ENCODE measurements around the gene STK10. TPM values are rescaled to one million over a fixed set of nuclear protein-coding genes. Genes with fewer than 3 reads are reported as not detected.

STK10 gene
- polyA plus RNA-seq, 1 donor (not counting 4 experiments of a cell fraction or from before 2014, with no cell fraction given): 19.8 TPM

GRCh38 chr5:172044631-172045314, 143.3 kb downstream of the STK10 start:
- Histone ChIP-seq H3K27ac (ENCODE audit: control insufficient read depth, insufficient read depth, low read length) (no peak overlapping the region), H3K79me2 (ENCODE audit: control insufficient read depth, insufficient read depth, low read length) (no peaks in the 10 kb centered on the region), H3K27me3 (ENCODE audit: control insufficient read depth, extremely low read depth, insufficient read depth, low read length) (no peaks in the 10 kb centered on the region), H3K4me1 (ENCODE audit: control insufficient read depth, extremely low read depth, insufficient read depth, low read length) (no peaks in the 10 kb centered on the region), H3K9me3 (ENCODE audit: control insufficient read depth, low read depth, low read length) (no peaks in the 10 kb centered on the region), H3K9ac (ENCODE audit: control insufficient read depth, extremely low read depth, insufficient read depth, low read length) (no peak overlapping the region), H3K4me3 (ENCODE audit: control insufficient read depth in 2 of 3, extremely low read depth in 1 of 3, insufficient read depth in 2 of 3, low read depth in 1 of 3, low read length in 3 of 3) (no peak overlapping the region), H3K4me2 (ENCODE audit: control insufficient read depth, extremely low read depth, insufficient read depth, low read depth, low read length) (no peak overlapping the region), H3K9me1 (ENCODE audit: control insufficient read depth, extremely low read depth, insufficient read depth, low read length) (no peaks in the 10 kb centered on the region), H3K36me3 (ENCODE audit: control insufficient read depth in 2 of 2, extremely low read depth in 1 of 2, insufficient read depth in 2 of 2, low read length in 2 of 2) (peaks cover 23 to 27% of the 10 kb centered on the region in 2 experiments), H4K20me1 (ENCODE audit: control insufficient read depth, extremely low read depth, insufficient read depth, low read length) (no peaks in the 10 kb centered on the region), H2AFZ (ENCODE audit: control insufficient read depth, low read length) (no peak overlapping the region)
- TF ChIP-seq CTCF (optimal IDR thresholded peaks at IDR 0.05 in 1 of 3, IDR thresholded peaks at IDR 0.05 in 1 of 3, conservative IDR thresholded peaks at IDR 0.05 in 1 of 3; ENCODE audit: extremely low read depth in 1 of 3, insufficient read depth in 2 of 3, low read length in 3 of 3) (no peak), EZH2 (IDR thresholded peaks at IDR 0.05; ENCODE audit: low read length) (no peak)
- FAIRE-seq (no peak), DNase-seq (ENCODE audit: low read depth, low spot score) (no peak)
- dilution Hi-C loops (cut with MboI; ENCODE audit: extremely low pct_ligation_motif_present, low sequenced_read_pairs): no loop called here

- Histone ChIP-seq H3K79me2 (ENCODE audit: control insufficient read depth, insufficient read depth, low read length) (no peaks in the 10 kb centered on the region), H3K4me2 (ENCODE audit: control insufficient read depth, extremely low read depth, insufficient read depth, low read depth, low read length) (no peak overlapping the region), H3K4me1 (ENCODE audit: control insufficient read depth, extremely low read depth, insufficient read depth, low read length) (no peaks in the 10 kb centered on the region), H3K9me1 (ENCODE audit: control insufficient read depth, extremely low read depth, insufficient read depth, low read length) (no peaks in the 10 kb centered on the region), H3K27me3 (ENCODE audit: control insufficient read depth, extremely low read depth, insufficient read depth, low read length) (no peaks in the 10 kb centered on the region), H2AFZ (ENCODE audit: control insufficient read depth, low read length) (no peak overlapping the region), H3K27ac (ENCODE audit: control insufficient read depth, insufficient read depth, low read length) (no peak overlapping the region), H4K20me1 (ENCODE audit: control insufficient read depth, extremely low read depth, insufficient read depth, low read length) (no peaks in the 10 kb centered on the region), H3K9ac (ENCODE audit: control insufficient read depth, extremely low read depth, insufficient read depth, low read length) (no peak overlapping the region), H3K36me3 (ENCODE audit: control insufficient read depth in 2 of 2, extremely low read depth in 1 of 2, insufficient read depth in 2 of 2, low read length in 2 of 2) (peaks cover 17 to 19% of the 10 kb centered on the region in 2 experiments), H3K9me3 (ENCODE audit: control insufficient read depth, low read depth, low read length) (no peaks in the 10 kb centered on the region), H3K4me3 (ENCODE audit: control insufficient read depth in 2 of 3, extremely low read depth in 1 of 3, insufficient read depth in 2 of 3, low read depth in 1 of 3, low read length in 3 of 3) (no peak overlapping the region)
- DNase-seq (ENCODE audit: low read depth, low spot score): no peak
- no peak for TF ChIP-seq CTCF (optimal IDR thresholded peaks at IDR 0.05 in 1 of 3, IDR thresholded peaks at IDR 0.05 in 1 of 3, conservative IDR thresholded peaks at IDR 0.05 in 1 of 3; ENCODE audit: extremely low read depth in 1 of 3, insufficient read depth in 2 of 3, low read length in 3 of 3)
- FAIRE-seq: no peak
- dilution Hi-C loops (cut with MboI; ENCODE audit: extremely low pct_ligation_motif_present, low sequenced_read_pairs): no loop called here
These were observed 144.2 kb downstream of the STK10 start for GRCh38 chr5:172043865-172044264.
